Neural cell (in vitro differentiated cells): ENCODE data around the gene NPIPA5.
"Not testable (repeated sequence)": the region's sequence is repeated elsewhere in the genome, so short reads cannot be mapped to it uniquely, and the experiment has no call there.

Experiments used
- EP300 ChIP-seq: fragments of 450-650 bp; conservative IDR thresholded peaks from 2 replicates; pipeline ENCODE4 v1.6.1; 2014; ENCODE audit warnings: antibody characterized with exemption, mild to moderate bottlenecking, moderate library complexity; ENCODE audit not compliant: poor library complexity, severe bottlenecking
- EZH2 ChIP-seq: fragments of 200-600, 300-800 bp; shearing (Covaris generic), sonication (generic); IDR thresholded peaks from 2 replicates; pipeline ENCODE4 v1.6.1; 2014; ENCODE audit warnings: antibody characterized with exemption, low read length, borderline replicate concordance, mild to moderate bottlenecking; ENCODE audit not compliant: insufficient read depth, poor library complexity, severe bottlenecking
- MXI1 ChIP-seq: fragments of 450-650 bp; conservative IDR thresholded peaks from 2 replicates; pipeline ENCODE4 v1.6.1; 2014; ENCODE audit warnings: antibody characterized with exemption, mild to moderate bottlenecking; ENCODE audit not compliant: poor library complexity, severe bottlenecking
- POLR2AphosphoS5 ChIP-seq: IDR thresholded peaks from 2 replicates; pipeline ENCODE4 v1.6.1; 2012
- RAD21 ChIP-seq: fragments of 450-650 bp; conservative IDR thresholded peaks from 2 replicates; pipeline ENCODE4 v1.6.1; 2014; ENCODE audit warnings: antibody characterized with exemption, mild to moderate bottlenecking, moderate library complexity
- SMC3 ChIP-seq: fragments of 450-650 bp; conservative IDR thresholded peaks from 2 replicates; pipeline ENCODE4 v1.6.1; 2014; ENCODE audit warnings: antibody characterized with exemption, mild to moderate bottlenecking, moderate library complexity; ENCODE audit not compliant: poor library complexity
- TAF1 ChIP-seq: IDR thresholded peaks from 2 replicates; pipeline ENCODE4 v1.6.1; 2012; ENCODE audit warnings: low read depth
- TF ChIP-seq, protein P1 (sequence below): fragments of 450-650 bp; IDR thresholded peaks from 2 replicates; pipeline ENCODE4 v1.5.1; 2014; ENCODE audit warnings: antibody characterized with exemption, mild to moderate bottlenecking, moderate library complexity; ENCODE audit not compliant: poor library complexity, severe bottlenecking

DNA sequence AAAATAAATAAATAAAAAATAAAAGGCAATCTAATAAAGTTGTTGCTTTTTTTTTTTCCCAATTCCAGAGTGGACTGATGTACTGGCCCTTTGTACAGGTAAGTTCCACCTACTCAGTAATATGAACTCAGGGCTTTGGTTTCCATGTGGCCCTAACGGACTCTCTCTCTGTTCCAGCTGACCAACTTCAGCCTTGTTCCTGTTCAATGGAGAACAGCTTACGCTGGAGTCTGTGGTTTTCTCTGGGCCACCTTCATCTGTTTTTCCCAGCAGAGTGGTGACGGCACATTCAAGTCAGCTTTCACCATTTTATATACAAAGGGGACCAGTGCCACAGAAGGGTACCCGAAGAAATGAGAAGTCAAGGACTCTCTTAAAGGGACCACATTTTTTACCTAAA lies 29.7 kb upstream of the NPIPA5 start:
- TF ChIP-seq, protein P1, sequence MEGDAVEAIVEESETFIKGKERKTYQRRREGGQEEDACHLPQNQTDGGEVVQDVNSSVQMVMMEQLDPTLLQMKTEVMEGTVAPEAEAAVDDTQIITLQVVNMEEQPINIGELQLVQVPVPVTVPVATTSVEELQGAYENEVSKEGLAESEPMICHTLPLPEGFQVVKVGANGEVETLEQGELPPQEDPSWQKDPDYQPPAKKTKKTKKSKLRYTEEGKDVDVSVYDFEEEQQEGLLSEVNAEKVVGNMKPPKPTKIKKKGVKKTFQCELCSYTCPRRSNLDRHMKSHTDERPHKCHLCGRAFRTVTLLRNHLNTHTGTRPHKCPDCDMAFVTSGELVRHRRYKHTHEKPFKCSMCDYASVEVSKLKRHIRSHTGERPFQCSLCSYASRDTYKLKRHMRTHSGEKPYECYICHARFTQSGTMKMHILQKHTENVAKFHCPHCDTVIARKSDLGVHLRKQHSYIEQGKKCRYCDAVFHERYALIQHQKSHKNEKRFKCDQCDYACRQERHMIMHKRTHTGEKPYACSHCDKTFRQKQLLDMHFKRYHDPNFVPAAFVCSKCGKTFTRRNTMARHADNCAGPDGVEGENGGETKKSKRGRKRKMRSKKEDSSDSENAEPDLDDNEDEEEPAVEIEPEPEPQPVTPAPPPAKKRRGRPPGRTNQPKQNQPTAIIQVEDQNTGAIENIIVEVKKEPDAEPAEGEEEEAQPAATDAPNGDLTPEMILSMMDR = not testable (repeated sequence)
- TF ChIP-seq POLR2AphosphoS5, MXI1, EZH2, EP300, SMC3, RAD21, TAF1: not testable (repeated sequence)
